IMR-90 (cell line): ENCODE data around the gene PHF21A. TPM values are rescaled to one million over a fixed set of nuclear protein-coding genes. Genes with fewer than 3 reads are reported as not detected.

Experiments
- ATAC-seq: fragments of 200-7000 bp; cut with Tn5 transposase; 2 replicates; pipeline ENCODE4 v1.9.1; 2020; ENCODE audit warnings: low read depth, mild to moderate bottlenecking, moderate library complexity
- BruUV-seq: library from RNA; stranded (reverse); fragments of 400-500 nt; replicated peaks from 2 replicates; lab custom pipeline; 2021; lab: Mats Ljungman, UMichigan
- CTCF ChIA-PET: fragments of 300-600 bp; formaldehyde crosslinking; extraction: SDS; loops from one replicate; lab custom pipeline; 2021; ENCODE audit warnings: antibody characterized with exemption; lab: Yijun Ruan, JAX
- POLR2A ChIA-PET: fragments of 300-600 bp; sonication (Branson Sonifier 250); formaldehyde crosslinking; loops from one replicate; lab custom pipeline; 2022; ENCODE audit warnings: antibody characterized with exemption; ENCODE audit not compliant: unreplicated experiment; lab: Charles Lee
- DNase-seq: peaks from one replicate; pipeline ENCODE4 v3.0.0; 2013
- H2AFZ ChIP-seq: replicated peaks from 2 replicates; pipeline ENCODE3; 2013; ENCODE audit warnings: low read length, mild to moderate bottlenecking; ENCODE audit not compliant: poor library complexity
- H2AK5ac ChIP-seq: 2 replicates; pipeline ENCODE4 v1.6.1; 2013; ENCODE audit warnings: low read depth, low read length, inconsistent platforms
- H2AK9ac ChIP-seq: replicated peaks from 2 replicates; pipeline ENCODE3; 2013; ENCODE audit warnings: mild to moderate bottlenecking, low read depth, low read length, moderate library complexity; ENCODE audit not compliant: poor library complexity
- H2BK120ac ChIP-seq: 2 replicates; pipeline ENCODE4 v1.6.1; 2013; ENCODE audit warnings: low read depth, low read length, inconsistent platforms
- H2BK15ac ChIP-seq: 3 replicates; pipeline ENCODE4 v1.6.1; 2013; ENCODE audit warnings: low read depth, low read length, inconsistent platforms
- H2BK20ac ChIP-seq: 2 replicates; pipeline ENCODE4 v1.6.1; 2013; ENCODE audit warnings: low read depth, mild to moderate bottlenecking, inconsistent platforms, low read length, moderate library complexity
- H2BK5ac ChIP-seq: 2 replicates; pipeline ENCODE4 v1.6.1; 2013; ENCODE audit warnings: mild to moderate bottlenecking, low read depth, low read length, inconsistent platforms; ENCODE audit not compliant: poor library complexity, severe bottlenecking
- H3K14ac ChIP-seq: replicated peaks from 2 replicates; pipeline ENCODE4 v1.6.1; 2013; ENCODE audit warnings: low read depth, low read length, inconsistent platforms
- H3K18ac ChIP-seq: 2 replicates; pipeline ENCODE4 v1.6.1; 2013; ENCODE audit warnings: low read depth, low read length, control low read depth
- H3K23ac ChIP-seq: 2 replicates; pipeline ENCODE4 v1.6.1; 2013; ENCODE audit warnings: low read depth, low read length, inconsistent platforms
- H3K27ac ChIP-seq: 2 replicates; pipeline ENCODE4 v1.5.1; 2013; ENCODE audit warnings: mild to moderate bottlenecking, control low read depth, low read length; ENCODE audit not compliant: insufficient read depth
- H3K27me3 ChIP-seq: 2 replicates; pipeline ENCODE4 v1.6.1; 2013; ENCODE audit warnings: low read length; ENCODE audit not compliant: control insufficient read depth, insufficient read depth
- H3K36me3 ChIP-seq: 2 replicates; pipeline ENCODE4 v1.6.1; 2013; ENCODE audit warnings: low read length, mixed read lengths; ENCODE audit not compliant: control insufficient read depth, insufficient read depth
- H3K4ac ChIP-seq: 2 replicates; pipeline ENCODE4 v1.6.1; 2013; ENCODE audit warnings: low read depth, low read length, inconsistent platforms
- H3K4me1 ChIP-seq: 2 replicates; pipeline ENCODE4 v1.6.1; 2013; ENCODE audit warnings: low read length, mixed read lengths; ENCODE audit not compliant: control insufficient read depth, insufficient read depth
- H3K4me2 ChIP-seq: 2 replicates; pipeline ENCODE4 v1.6.1; 2013; ENCODE audit warnings: low read depth, mild to moderate bottlenecking, control low read depth, low read length, moderate library complexity
- H3K4me3 ChIP-seq: 2 replicates; pipeline ENCODE4 v1.5.1; 2013; ENCODE audit warnings: low read depth, mild to moderate bottlenecking, control low read depth, low read length, moderate library complexity; ENCODE audit not compliant: insufficient read depth
- H3K56ac ChIP-seq: 2 replicates; pipeline ENCODE4 v1.6.1; 2013; ENCODE audit warnings: low read length, inconsistent platforms; ENCODE audit not compliant: insufficient read depth; ENCODE audit errors: extremely low read depth
- H3K79me1 ChIP-seq, 2 experiments: 2 replicates each; pipeline ENCODE4 v1.6.1; 2013; ENCODE audit warnings: low read length in 2 of 2, inconsistent platforms in 1 of 2, low read depth in 1 of 2
- H3K9ac ChIP-seq: 2 replicates; pipeline ENCODE4 v1.6.1; 2013; ENCODE audit warnings: low read depth, low read length, control low read depth
- H3K9me1 ChIP-seq: 2 replicates; pipeline ENCODE4 v1.6.1; 2013; ENCODE audit warnings: low read length, inconsistent platforms; ENCODE audit not compliant: insufficient read depth
- H3K9me3 ChIP-seq: 2 replicates; pipeline ENCODE4 v1.6.1; 2013; ENCODE audit warnings: low read length; ENCODE audit not compliant: control insufficient read depth, insufficient read depth
- H4K20me1 ChIP-seq: 2 replicates; pipeline ENCODE4 v1.6.1; 2013; ENCODE audit warnings: low read length, inconsistent platforms; ENCODE audit not compliant: insufficient read depth
- H4K5ac ChIP-seq: 2 replicates; pipeline ENCODE4 v1.6.1; 2013; ENCODE audit warnings: mild to moderate bottlenecking, low read depth, low read length, control low read depth
- H4K8ac ChIP-seq, 2 experiments: 2 replicates each; pipeline ENCODE4 v1.6.1; 2013; ENCODE audit warnings: low read depth in 2 of 2, low read length in 2 of 2, control low read depth in 1 of 2, inconsistent platforms in 1 of 2
- H4K91ac ChIP-seq: 2 replicates; pipeline ENCODE4 v1.6.1; 2013; ENCODE audit warnings: low read depth, low read length, inconsistent platforms; ENCODE audit not compliant: insufficient read depth
- CEBPB ChIP-seq: IDR thresholded peaks from 2 replicates; pipeline ENCODE4 v1.6.1; 2012; ENCODE audit warnings: low read depth, low read length, improper control_type of control experiment
- MAFK ChIP-seq: IDR thresholded peaks from 2 replicates; pipeline ENCODE4 v1.6.1; 2012; ENCODE audit warnings: low read depth, low read length, improper control_type of control experiment
- WGBS, 2 experiments: methylation state at CpG; one replicate each; pipeline versions ENCODE4 v1.1.5 to v1.1.7; 2013; ENCODE audit warnings: missing lambda C conversion rate in 2 of 2; ENCODE audit not compliant: insufficient read length in 1 of 2; ENCODE audit errors: extremely low coverage in 2 of 2; 5-methylcytosine and 5-hydroxymethylcytosine counted together
- dilution Hi-C: fragments of 300-500 bp; cut with HindIII; formaldehyde crosslinking; loops from one replicate; pipeline ENCODE4 v1.14.3; 2018; ENCODE audit warnings: low sequenced_read_pairs; ENCODE audit not compliant: unreplicated experiment
- in situ Hi-C: fragments of 300-500 bp; cut with MboI; formaldehyde crosslinking; loops from 3 replicates; pipeline ENCODE4 v1.14.3; 2019; ENCODE audit warnings: low sequenced_read_pairs, inconsistent platforms, mixed read lengths
- intact Hi-C: fragments of 100-400 bp; cut with micrococcal nuclease; formaldehyde crosslinking; loops from 2 replicates; pipeline ENCODE4 v1.10.0; 2022
- polyA plus RNA-seq, 3 experiments: library from polyadenylated mRNA; depleted of rRNA; stranded (reverse); fragments of >200 nt; gene quantifications; 2 replicates each; pipeline ENCODE4 v1.2.3, GENCODE V29; 2012; ENCODE audit warnings: low replicate concordance in 1 of 3
- total RNA-seq: library from RNA; depleted of rRNA; stranded (reverse); fragments of >200 nt; gene quantifications from 2 replicates; pipeline ENCODE4 v1.2.3, GENCODE V29; 2012

PHF21A gene
- total and polyA plus RNA-seq, 2 of the 4 experiments (the other 2 are of a cell fraction) = 9.0 to 20.6 TPM

DNA sequence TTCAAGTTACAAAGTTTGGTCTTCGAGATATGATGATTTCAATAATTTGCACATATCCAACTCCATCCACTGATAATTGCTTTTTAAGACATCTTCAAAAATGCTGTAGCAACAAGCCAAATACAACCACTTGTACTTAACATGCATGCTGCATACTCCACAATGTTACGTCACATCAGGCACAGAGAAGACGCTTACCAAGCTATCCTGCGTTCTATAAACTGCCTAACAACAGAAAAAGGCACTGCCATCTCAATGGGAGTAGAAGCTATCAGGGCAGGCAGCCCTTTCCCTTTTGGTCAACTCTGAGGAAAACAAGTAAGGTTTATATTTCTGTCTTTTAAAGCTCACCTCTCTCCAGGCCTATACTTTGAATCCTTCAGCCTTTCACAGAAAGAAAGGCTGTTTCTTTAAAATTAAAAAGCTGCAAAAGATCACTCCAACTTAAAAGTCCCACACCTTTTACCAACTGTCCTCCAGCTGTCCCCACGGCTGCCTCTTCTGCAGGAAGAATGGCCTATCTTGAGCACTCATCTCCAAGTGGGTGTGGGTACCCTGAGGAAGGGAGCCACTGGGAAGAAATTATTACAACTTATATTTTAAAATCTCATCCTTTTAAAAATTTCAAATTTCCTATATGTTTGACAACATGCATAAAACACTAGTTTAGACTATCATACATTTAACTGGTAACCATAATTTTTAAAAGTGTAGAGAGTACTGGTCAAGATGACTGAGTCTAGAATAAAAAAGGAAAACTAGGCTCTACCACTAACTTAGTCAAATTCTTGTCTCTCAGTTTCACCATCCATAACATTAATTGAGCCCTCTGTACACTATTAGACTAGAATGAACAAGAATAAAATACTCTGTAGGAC, 14.5 kb downstream of the PHF21A start:
- H2BK15ac ChIP-seq = no peak overlapping the region
- H3K4me3 ChIP-seq = no peak overlapping the region
- H3K4me2 ChIP-seq = no peak overlapping the region
- H3K9ac ChIP-seq = no peak overlapping the region
- H3K36me3 ChIP-seq = no peaks in the 10 kb centered on the region
- H2AFZ ChIP-seq = no peak overlapping the region
- no peak overlapping the region for H2BK120ac ChIP-seq
- no peak overlapping the region for H2AK5ac ChIP-seq
- no peak overlapping the region for H3K14ac ChIP-seq
- dilution Hi-C loops = no loop called here
- peaks cover 2% of the 10 kb centered on the region; the same call in 1 of the 2 replicates for H3K4me1 ChIP-seq
- H3K9me3 ChIP-seq = no peaks in the 10 kb centered on the region
- H3K79me1 ChIP-seq = peaks cover 24 to 54% of the 10 kb centered on the region in 2 experiments
- BruUV-seq = no TSS peak
- H3K27me3 ChIP-seq = no peaks in the 10 kb centered on the region
- no peak overlapping the region; the same call in 1 of the 2 replicates for H3K27ac ChIP-seq
- H2AK9ac ChIP-seq = no peak overlapping the region
- no CpG with 5 or more reads among the region's 5 CpGs for WGBS, 2 experiments
- no peak overlapping the region for H2BK5ac ChIP-seq
- ChIA-PET POLR2A (no interaction called here), CTCF (interaction anchor here (1.2 kb wide), 1 partner anchor 11 kb away, joined by 5 read pairs; no protein-coding TSS in a partner anchor)
- in situ Hi-C loops = loop anchor here (25.0 kb wide), 1 partner anchor 206 kb away; no protein-coding TSS in a partner anchor
- H4K91ac ChIP-seq = no peak overlapping the region
- H3K18ac ChIP-seq = no peak overlapping the region
- TF ChIP-seq MAFK (no peak), CEBPB (peak; percentile 34; the same call in 1 of the 2 replicates)
- no peak for DNase-seq
- H3K56ac ChIP-seq = no peak overlapping the region
- peaks cover 5% of the 10 kb centered on the region; the same call in 1 of the 2 replicates for H3K9me1 ChIP-seq
- peak; percentile 42; the same call in 1 of the 2 replicates for ATAC-seq
- H4K8ac ChIP-seq = no peak overlapping the region
- intact Hi-C loops = no loop called here
- peaks cover 45% of the 10 kb centered on the region for H4K20me1 ChIP-seq
- no peak overlapping the region for H4K5ac ChIP-seq
- no peak overlapping the region for H3K23ac ChIP-seq
- no peak overlapping the region for H3K4ac ChIP-seq
- no peak overlapping the region for H2BK20ac ChIP-seq
